ENCODE results near the gene UBXN2A. TPM values are rescaled to one million over a fixed set of nuclear protein-coding genes. Genes with fewer than 3 reads are reported as not detected.
"Not testable (repeated sequence)": the region's sequence is repeated elsewhere in the genome, so short reads cannot be mapped to it uniquely, and the experiment has no call there.

UBXN2A gene
- total RNA-seq, 1 donor from 2014 or later, result 23.0 TPM

GRCh38 chr2:24024996-24025663 is 84.9 kb downstream of the UBXN2A start:
- H3K9me3 Mint-ChIP-seq, result no peaks in the 10 kb centered on the region
- H3K36me3 Mint-ChIP-seq, result peaks cover 25% of the 10 kb centered on the region
- no peak for TF ChIP-seq CTCF (IDR thresholded peaks at IDR 0.05; ENCODE audit: unreplicated experiment)
- no peak overlapping the region for H3K4me3 Mint-ChIP-seq
- H3K27me3 Mint-ChIP-seq (ENCODE audit: low read depth), result no peaks in the 10 kb centered on the region
- no peaks in the 10 kb centered on the region for H3K4me1 Mint-ChIP-seq
- no peak overlapping the region for H3K27ac Mint-ChIP-seq
- DNase-seq (ENCODE audit: low spot score in 2 of 2, unreplicated experiment in 2 of 2), result no peak

DNA sequence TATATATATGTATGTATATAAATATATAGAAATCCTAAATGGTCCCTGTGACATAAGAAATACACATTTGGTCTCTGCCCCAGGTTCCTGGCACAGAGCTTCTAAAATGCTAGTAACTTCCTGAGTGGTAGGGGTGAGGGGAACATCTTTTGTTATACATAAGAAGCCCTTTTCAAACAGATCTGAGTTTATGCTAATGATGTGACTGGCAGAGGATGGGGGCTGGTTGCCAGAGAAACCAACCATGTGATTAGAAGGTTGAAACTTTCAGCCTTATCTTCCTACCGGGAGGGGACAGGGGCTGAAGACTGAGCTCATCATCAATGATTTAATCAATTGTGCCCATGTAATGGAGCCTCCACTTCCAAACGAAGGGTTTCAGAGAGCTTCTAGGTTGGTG is 86.0 kb downstream of the UBXN2A start:
- Mint-ChIP-seq H3K27me3 (ENCODE audit: low read depth) (no peaks in the 10 kb centered on the region), H3K9me3 (no peaks in the 10 kb centered on the region), H3K4me3 (no peak overlapping the region), H3K4me1 (no peaks in the 10 kb centered on the region), H3K36me3 (peaks cover 29% of the 10 kb centered on the region), H3K27ac (no peak overlapping the region)
- no peak for TF ChIP-seq CTCF (IDR thresholded peaks at IDR 0.05; ENCODE audit: unreplicated experiment)
- no peak for DNase-seq (ENCODE audit: low spot score in 2 of 2, unreplicated experiment in 2 of 2)

DNA sequence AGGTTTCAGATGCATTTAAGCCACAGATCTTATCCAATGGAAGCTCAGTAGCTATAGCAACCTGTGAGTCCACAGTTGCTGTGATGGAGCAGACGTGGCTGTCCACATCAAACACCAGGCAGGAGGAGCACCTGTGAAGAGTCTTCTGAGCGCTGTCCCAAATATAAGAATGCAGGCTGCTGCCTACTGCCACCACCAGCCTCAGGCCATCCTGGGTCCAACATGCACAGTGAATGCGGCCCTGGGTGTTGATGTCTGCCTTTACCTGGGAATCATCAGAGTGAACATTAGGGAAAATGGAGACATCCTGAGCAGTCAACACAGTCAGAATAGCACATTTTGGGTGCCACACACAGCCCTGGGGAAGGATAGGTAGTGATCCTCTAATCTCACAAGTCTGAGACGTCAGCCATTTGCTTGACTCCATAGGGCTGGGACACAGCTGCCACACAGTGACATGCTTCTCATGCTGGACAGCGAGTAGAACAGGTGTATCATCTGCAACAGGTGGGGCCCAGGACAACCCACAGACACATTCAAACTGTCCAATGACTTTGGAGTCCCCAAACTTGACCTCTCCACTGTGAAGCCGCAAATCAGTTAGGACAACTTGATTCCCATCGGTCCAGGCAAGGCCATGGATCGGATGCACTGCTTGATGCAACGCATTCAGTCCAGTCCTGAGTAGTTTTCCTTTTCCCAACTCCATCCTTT is 98.7 kb downstream of the UBXN2A start:
- H3K27me3 Mint-ChIP-seq (ENCODE audit: low read depth), result no peaks in the 10 kb centered on the region
- no peak overlapping the region for H3K4me3 Mint-ChIP-seq
- H3K9me3 Mint-ChIP-seq, result no peaks in the 10 kb centered on the region
- TF ChIP-seq CTCF (IDR thresholded peaks at IDR 0.05; ENCODE audit: unreplicated experiment), result no peak
- H3K4me1 Mint-ChIP-seq, result peaks cover 2% of the 10 kb centered on the region
- no peak overlapping the region for H3K27ac Mint-ChIP-seq
- H3K36me3 Mint-ChIP-seq, result peaks cover 23% of the 10 kb centered on the region
- DNase-seq (ENCODE audit: low spot score in 2 of 2, unreplicated experiment in 2 of 2), result no peak

DNA sequence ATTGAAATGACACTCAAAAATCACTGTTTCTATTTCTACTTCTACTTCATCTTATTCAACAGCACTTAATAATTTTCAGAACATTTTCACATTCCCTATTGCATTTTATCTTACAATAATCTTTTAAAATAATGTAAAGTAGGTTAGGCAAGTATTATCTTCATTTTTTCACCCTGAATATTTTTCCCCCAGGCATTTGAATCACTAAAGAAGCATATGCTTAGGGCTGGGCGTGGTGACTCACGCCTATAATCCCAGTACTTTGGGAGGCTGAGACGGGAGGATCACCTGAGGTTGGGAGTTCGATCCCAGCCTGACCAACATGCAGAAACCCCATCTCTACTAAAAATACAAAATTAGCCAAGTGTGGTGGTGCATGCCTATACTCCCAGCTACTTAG is 100.2 kb downstream of the UBXN2A start:
- no peaks in the 10 kb centered on the region for H3K27me3 Mint-ChIP-seq (ENCODE audit: low read depth)
- no peak for TF ChIP-seq CTCF (IDR thresholded peaks at IDR 0.05; ENCODE audit: unreplicated experiment)
- no peaks in the 10 kb centered on the region for H3K9me3 Mint-ChIP-seq
- H3K27ac Mint-ChIP-seq, result no peak overlapping the region
- peaks cover 3% of the 10 kb centered on the region for H3K4me1 Mint-ChIP-seq
- no peak for DNase-seq (ENCODE audit: low spot score in 2 of 2, unreplicated experiment in 2 of 2)
- H3K36me3 Mint-ChIP-seq, result peaks cover 23% of the 10 kb centered on the region
- no peak overlapping the region for H3K4me3 Mint-ChIP-seq

DNA sequence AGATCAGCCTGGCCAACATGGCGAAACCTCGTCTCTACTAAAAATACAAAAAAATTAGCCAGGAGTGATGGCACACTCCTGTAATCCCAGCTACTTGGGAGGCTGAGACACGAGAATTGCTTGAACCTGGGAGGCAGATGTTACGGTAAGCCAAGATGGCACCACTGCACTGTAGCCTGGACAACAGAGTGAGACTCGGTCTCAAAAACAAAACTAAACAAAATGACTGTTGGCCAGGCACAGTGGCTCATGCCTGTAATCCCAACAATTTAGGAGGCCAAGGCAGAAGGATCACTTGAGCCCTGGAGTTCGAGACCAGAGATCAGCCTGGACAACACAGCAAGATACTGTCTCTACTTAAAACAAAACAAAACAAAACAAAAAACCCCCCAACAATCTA is 102.9 kb downstream of the UBXN2A start:
- not testable (repeated sequence) for H3K4me3 Mint-ChIP-seq; H3K27me3 Mint-ChIP-seq (ENCODE audit: low read depth); H3K36me3 Mint-ChIP-seq

More for the DNA sequence above, 102.9 kb downstream of the UBXN2A start:
- not testable (repeated sequence) for DNase-seq (ENCODE audit: low spot score in 2 of 2, unreplicated experiment in 2 of 2); H3K9me3 Mint-ChIP-seq; H3K27ac Mint-ChIP-seq
- H3K4me1 Mint-ChIP-seq, result peaks cover 20% of the 10 kb centered on the region
